ENCODE measurements around the gene CTTNBP2. TPM values are rescaled to one million over a fixed set of nuclear protein-coding genes. Genes with fewer than 3 reads are reported as not detected.

Gene CTTNBP2
- total and polyA plus RNA-seq, 2 of the 13 experiments (the other 11 are each of a cell fraction or from before 2014, with no cell fraction given), result not detected

DNA sequence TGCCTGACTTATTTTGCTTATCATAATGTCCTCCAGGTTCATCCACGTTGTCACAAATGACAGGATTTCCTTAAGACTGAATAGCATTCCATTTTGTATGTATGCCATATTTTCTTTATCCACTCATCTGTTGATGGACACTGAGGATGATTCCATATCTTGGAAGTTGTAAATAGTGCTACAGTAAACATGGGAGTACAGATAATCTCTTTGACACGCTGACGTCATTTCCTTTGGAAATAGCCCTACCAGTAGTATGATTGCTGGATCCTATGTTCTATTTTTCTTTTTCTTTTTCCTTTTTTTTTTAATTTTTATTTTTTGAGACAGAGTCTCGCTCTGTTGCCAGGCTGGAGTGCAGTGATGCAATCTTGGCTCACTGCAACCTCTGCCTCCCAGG is 167.6 kb downstream of the CTTNBP2 start:
- WGBS (ENCODE audit: low lambda C conversion rate), result 13% methylated on average over 4 of the region's 4 CpGs
- H3K27ac ChIP-seq (ENCODE audit: extremely low read length, insufficient read depth, low read length), result no peak overlapping the region
- no peak overlapping the region for H3K9ac ChIP-seq (ENCODE audit: insufficient read depth, low read depth, low read length)
- H2AFZ ChIP-seq (ENCODE audit: low read length), result no peak overlapping the region
- H3K4me2 ChIP-seq (ENCODE audit: low read depth, low read length), result no peak overlapping the region
- POLR2A ChIA-PET, result no interaction called here
- DNase-seq (ENCODE audit: low spot score) (no peak), FAIRE-seq (no peak), ATAC-seq (no peak)
- CTCF ChIA-PET (ENCODE audit: low intra/inter-chr PET ratio, low total read pairs), result no interaction called here
- H4K20me1 ChIP-seq (ENCODE audit: insufficient read depth, low read length), result no peaks in the 10 kb centered on the region
- in situ Hi-C loops (cut with HindIII; ENCODE audit: extremely low pct_ligation_motif_present, low pct_unique_long_range_greater_than_20kb), result loop anchor here (25.0 kb wide), 1 partner anchor 243 kb away; no protein-coding TSS in a partner anchor
- no peaks in the 10 kb centered on the region for H3K36me3 ChIP-seq (replicated peaks in 1 of 2; ENCODE audit: control insufficient read depth in 1 of 2, insufficient read depth in 2 of 2, low read length in 2 of 2)
- H3K79me2 ChIP-seq (ENCODE audit: insufficient read depth, low read length), result no peaks in the 10 kb centered on the region
- no TSS peak for BruUV-seq (replicated peaks)
- H3K27me3 ChIP-seq (ENCODE audit: control insufficient read depth in 1 of 2, insufficient read depth in 2 of 2, low read length in 2 of 2), result no peaks in the 10 kb centered on the region
- intact Hi-C loops (cut with micrococcal nuclease; ENCODE audit: unreplicated experiment), result no loop called here
- no peaks in the 10 kb centered on the region for H3K9me3 ChIP-seq (ENCODE audit: low read length)
- H3K4me3 ChIP-seq (replicated peaks in 1 of 3; ENCODE audit: insufficient read depth in 1 of 3, low read depth in 2 of 3, low read length in 3 of 3), result no peak overlapping the region
- no peaks in the 10 kb centered on the region for H3K4me1 ChIP-seq (ENCODE audit: insufficient read depth, low read length)
- TF ChIP-seq CREB1 (IDR thresholded peaks at IDR 0.05), result peak; percentile 83
- TF ChIP-seq CREB1 (CRISPR knock-in tag; IDR thresholded peaks at IDR 0.05), result no peak
- peak; percentile 94 for TF ChIP-seq ATF7 (IDR thresholded peaks at IDR 0.05)
- TF ChIP-seq ATF7 (CRISPR knock-in tag; IDR thresholded peaks at IDR 0.05), result no peak
- no peak for TF ChIP-seq ZNF674 (CRISPR knock-in tag; IDR thresholded peaks at IDR 0.05; ENCODE audit: low read depth)

DNA sequence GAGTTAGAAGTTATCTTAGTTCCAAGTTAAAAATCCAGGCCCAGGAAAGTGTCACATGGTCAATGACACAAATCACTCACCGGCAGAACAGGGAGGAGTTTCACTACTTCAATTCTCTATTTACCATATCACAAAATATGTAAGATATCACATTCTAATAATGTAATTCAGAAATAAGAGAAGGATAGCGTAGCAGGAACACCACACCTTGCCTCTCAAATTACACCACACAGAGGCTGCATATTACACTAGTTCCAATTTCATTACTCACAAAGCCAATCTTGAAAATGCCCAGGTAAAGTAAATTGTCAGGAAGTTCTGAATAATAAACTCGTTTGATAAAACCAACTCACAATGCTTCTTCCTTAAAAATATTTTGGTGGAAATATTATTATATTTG is 169.2 kb downstream of the CTTNBP2 start:
- DNase-seq (ENCODE audit: low spot score) (no peak), ATAC-seq (no peak), FAIRE-seq (no peak)
- ChIA-PET CTCF (ENCODE audit: low intra/inter-chr PET ratio, low total read pairs) (no interaction called here), POLR2A (no interaction called here)
- no peaks in the 10 kb centered on the region for H3K4me1 ChIP-seq (ENCODE audit: insufficient read depth, low read length)
- H3K4me3 ChIP-seq (replicated peaks in 1 of 3; ENCODE audit: insufficient read depth in 1 of 3, low read depth in 2 of 3, low read length in 3 of 3), result no peak overlapping the region
- no peak overlapping the region for H3K27ac ChIP-seq (ENCODE audit: extremely low read length, insufficient read depth, low read length)
- no peak overlapping the region for H3K9ac ChIP-seq (ENCODE audit: insufficient read depth, low read depth, low read length)
- H3K36me3 ChIP-seq (replicated peaks in 1 of 2; ENCODE audit: control insufficient read depth in 1 of 2, insufficient read depth in 2 of 2, low read length in 2 of 2), result no peaks in the 10 kb centered on the region
- no peaks in the 10 kb centered on the region for H3K9me3 ChIP-seq (ENCODE audit: low read length)
- no peaks in the 10 kb centered on the region for H3K27me3 ChIP-seq (ENCODE audit: control insufficient read depth in 1 of 2, insufficient read depth in 2 of 2, low read length in 2 of 2)
- in situ Hi-C loops (cut with HindIII; ENCODE audit: extremely low pct_ligation_motif_present, low pct_unique_long_range_greater_than_20kb) (loop anchor here (25.0 kb wide), 1 partner anchor 242 kb away; no protein-coding TSS in a partner anchor), intact Hi-C loops (cut with micrococcal nuclease; ENCODE audit: unreplicated experiment) (no loop called here)
- H4K20me1 ChIP-seq (ENCODE audit: insufficient read depth, low read length), result no peaks in the 10 kb centered on the region
- no TSS peak for BruUV-seq (replicated peaks)
- H3K79me2 ChIP-seq (ENCODE audit: insufficient read depth, low read length), result no peaks in the 10 kb centered on the region
- 13% methylated on average over 3 of the region's 3 CpGs for WGBS (ENCODE audit: low lambda C conversion rate)
- H2AFZ ChIP-seq (ENCODE audit: low read length), result no peak overlapping the region
- no peak overlapping the region for H3K4me2 ChIP-seq (ENCODE audit: low read depth, low read length)
- TF ChIP-seq TCF7 (IDR thresholded peaks at IDR 0.05; ENCODE audit: low read depth), result no peak
- no peak for TF ChIP-seq ZBTB21 (CRISPR knock-in tag; IDR thresholded peaks at IDR 0.05)
- TF ChIP-seq ZNF569 (CRISPR knock-in tag; IDR thresholded peaks at IDR 0.05; ENCODE audit: borderline replicate concordance), result no peak
- TF ChIP-seq ZNF17 (CRISPR knock-in tag; IDR thresholded peaks at IDR 0.05), result no peak

Measured in HepG2 (cell line).